Suppressor macrophage treated with lipopolysaccharide for 4 hours (primary cell): Measurements from ENCODE around the gene FAS.

Experiments used
- DNase-seq: peaks from one replicate; pipeline ENCODE4 v3.0.0-alpha.2; 2020

FAS gene

GRCh38 chr10:88990384-88991160 lies at the start of gene FAS:
Gene FAS (plus strand): TSS chr10:88990798. CDS start chr10:88990877, 79 bp downstream.
- peak; percentile 68 for DNase-seq

DNA sequence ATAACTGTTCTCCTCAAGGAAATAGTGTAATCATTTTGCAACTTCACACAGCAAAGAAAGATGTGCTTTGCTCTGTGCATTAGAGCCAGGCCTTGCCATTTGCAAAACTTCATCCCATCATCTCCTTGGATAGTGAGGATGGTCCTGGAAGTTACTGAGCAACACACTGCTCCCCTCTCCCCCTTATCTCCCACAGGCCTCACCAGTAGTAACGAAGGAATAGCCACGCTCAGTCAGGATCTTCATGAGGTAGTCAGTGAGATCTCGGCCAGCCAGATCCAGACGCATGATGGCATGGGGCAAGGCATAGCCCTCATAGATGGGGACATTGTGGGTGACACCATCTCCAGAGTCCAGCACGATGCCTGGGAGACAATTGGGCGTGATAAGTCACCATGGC lies 49.6 kb upstream of the FAS start:
- DNase-seq = no peak

GRCh38 chr10:88943778-88944177 lies 46.8 kb upstream of the FAS start:
- no peak for DNase-seq

DNA sequence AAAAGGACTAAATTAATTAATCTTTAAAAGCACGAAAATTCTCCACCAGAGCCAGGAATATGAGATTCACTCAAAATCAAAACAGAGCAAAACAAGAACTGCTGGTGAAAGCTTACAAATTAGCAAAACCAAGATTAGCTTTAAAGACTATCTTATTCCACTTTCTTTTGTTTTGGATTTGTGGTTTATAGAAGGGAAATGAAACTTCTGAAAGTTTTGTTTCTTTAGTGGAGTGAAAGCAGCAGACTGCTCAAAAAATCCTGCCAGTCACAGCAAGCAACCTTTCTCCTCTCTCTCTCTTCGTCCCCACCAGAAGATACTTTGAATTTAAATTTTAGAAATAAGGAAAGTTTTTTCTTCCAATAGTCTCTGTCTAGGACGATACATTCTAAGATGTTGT lies 45.8 kb upstream of the FAS start:
- peak; percentile 56 for DNase-seq

DNA sequence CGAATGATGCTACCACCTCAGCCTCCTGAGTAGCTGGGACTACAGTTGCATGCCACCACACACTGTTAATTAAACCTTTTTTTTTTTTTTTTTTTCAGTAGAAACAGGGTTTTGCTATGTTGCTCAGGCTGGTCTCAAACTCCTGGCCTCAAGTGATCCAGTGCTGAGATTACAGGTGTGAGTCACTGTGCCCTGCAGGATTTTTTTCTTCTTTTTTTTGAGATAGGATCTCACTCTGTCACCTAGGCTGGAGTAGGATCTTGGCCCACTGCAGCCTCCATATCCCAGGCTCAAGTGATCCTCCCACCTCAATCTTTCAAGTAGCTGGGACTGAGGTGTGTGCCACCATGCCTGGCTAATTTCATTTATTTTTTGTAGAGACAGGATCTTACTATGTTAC lies 44.4 kb upstream of the FAS start:
- no peak for DNase-seq

GRCh38 chr10:88946965-88947590 lies 43.5 kb upstream of the FAS start:
- no peak for DNase-seq

DNA sequence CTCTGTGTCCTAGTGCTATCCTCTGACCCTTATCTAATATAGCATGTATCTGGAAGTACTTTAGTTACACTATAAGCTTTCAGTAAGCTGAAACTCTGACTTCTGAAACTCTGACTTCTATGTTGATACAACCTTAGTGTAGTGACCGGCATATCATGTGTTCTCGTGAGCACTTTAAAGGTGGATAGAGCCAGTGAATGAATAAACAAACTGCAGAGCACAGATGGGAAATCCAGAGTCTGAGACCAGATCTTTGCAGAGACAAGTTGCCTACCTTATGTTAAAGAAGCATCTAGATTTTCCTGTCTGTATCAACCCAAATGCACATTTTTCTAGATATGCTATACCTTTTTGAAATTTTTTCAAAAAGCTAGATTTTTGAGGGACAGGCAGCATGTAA lies 41.5 kb upstream of the FAS start:
- DNase-seq = no peak

- DNase-seq = no peak
Observed at GRCh38 chr10:88949912-88950837, 40.4 kb upstream of the FAS start.

DNA sequence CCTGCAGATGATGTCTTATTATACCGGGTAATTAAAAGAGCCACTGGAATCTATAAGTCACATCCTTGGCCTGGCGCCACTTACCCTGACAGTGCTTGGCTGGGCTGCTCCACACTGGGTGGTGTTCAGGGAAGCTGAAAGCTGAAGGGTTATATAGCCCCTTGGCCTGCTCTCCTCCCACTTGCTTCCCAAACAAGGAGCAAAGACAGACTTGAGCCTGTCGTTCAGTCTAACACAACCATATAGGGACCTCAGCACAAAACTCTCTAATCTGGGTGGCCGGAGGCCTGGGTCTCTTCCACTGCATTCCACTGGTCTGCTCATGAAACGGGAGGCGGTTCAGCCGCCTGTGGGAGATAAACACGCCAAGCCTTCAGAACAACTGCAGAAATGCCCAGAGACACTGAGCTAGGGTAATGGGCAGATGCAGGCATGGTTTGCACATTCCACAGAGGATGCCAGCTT lies 37.9 kb upstream of the FAS start, which contains the start of gene ACTA2:
Gene ACTA2, minus strand, starts transcription at position 127 of the 465 bp plus-strand sequence. CDS start 3,843 bp downstream, outside the sequence.
- no peak for DNase-seq

DNA sequence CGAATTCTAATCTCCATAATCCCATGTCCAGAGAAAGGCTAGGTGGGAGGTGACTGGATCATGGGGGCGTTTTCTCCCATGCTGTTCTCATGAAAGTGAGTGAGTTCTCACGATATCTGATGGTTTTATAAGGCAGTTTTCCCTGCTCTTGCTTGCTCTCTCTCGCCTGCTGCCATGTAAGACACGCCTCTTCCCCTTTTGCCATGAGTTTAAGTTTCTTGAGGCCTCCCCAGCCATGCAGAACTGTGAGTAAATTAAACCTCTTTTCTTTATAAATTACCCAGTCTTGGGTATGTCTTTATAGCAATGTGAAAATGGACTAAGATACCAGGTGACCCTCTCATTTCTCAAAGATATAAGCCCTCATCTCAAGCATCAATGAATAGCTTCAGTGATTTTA lies 36.9 kb upstream of the FAS start:
- no peak for DNase-seq

- no peak for DNase-seq
Observed at GRCh38 chr10:88954458-88955083, 36.0 kb upstream of the FAS start.

GRCh38 chr10:88957381-88957780 lies 33.2 kb upstream of the FAS start:
- no peak for DNase-seq

DNA sequence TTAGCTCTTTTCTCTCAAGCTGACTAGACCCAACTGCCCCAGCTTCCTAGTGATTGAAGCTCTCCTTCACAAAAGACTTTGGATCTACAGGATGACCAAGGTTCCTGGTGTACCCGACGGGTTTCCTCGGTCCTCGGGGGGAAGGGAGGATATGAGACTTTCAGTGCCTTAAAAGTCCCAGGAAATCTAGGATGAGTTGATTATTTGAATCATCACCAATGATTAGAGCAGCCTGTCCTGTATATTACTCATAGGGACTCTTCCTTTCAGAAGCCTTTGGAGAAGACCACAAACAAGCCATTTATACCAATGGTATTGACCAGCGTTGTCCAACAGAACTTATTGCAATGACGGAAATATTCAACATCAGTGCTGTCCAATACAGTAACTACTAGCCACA lies 31.9 kb upstream of the FAS start:
- DNase-seq = no peak

DNA sequence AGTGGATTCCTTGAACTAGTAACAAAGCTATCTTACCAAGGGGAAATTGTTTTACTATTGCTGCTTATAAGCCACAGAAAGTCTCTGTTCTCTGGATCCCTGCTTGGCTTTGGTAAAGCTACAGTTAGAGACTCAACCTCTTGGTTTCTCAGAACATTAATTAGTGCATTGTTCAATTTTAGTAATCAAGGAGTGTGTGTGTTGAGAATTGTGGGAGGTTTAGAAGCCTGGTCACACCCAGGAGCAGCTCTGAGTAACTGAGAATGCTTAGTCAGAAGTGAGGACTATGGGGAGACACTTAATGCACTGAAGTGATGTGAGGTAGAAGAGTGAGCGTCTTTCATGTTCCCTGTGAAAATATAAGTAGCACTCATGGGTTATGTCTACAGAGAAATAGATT lies 29.8 kb upstream of the FAS start:
- DNase-seq = no peak

GRCh38 chr10:88961266-88961665 lies 29.3 kb upstream of the FAS start:
- no peak for DNase-seq

- no peak for DNase-seq
Observed at GRCh38 chr10:88962336-88962735, 28.3 kb upstream of the FAS start.

DNA sequence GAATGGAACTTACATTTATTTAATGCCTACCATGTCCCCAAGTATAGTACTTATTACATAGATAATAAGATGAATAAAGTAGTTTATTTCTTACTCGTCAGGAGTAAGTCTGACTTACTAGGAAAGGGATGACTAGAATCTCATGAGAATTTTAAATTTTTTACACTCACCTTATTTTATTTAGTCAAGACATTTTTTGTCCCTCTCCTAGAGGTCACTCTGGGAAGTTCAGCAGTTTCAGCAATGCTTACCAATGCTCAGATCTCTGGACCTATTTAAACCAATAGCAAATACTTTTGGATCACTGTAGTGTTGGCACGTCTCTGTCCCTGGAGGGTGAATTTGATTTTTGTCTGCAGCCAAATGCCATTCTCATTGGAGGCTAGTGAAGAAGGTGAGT lies 27.3 kb upstream of the FAS start:
- no peak for DNase-seq

DNA sequence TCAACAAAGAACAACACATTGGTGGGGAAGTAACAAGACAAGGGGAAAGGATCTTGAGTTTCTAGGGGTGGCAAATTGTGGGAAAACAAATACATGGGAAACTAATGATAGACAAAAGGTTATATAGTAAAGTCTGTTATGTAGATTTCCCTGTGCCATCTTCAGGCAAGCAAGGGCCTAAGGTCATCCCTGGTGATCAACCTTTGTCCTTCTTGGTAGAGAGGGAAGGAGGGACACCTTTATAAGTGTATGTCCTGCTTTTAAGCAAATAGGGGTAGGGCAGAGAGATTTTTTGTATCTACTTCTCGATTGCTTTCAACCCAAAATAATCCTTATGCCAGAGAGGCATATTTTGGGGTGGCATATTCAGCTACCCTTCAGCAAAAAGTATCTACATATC lies 26.2 kb upstream of the FAS start:
- DNase-seq = no peak

DNA sequence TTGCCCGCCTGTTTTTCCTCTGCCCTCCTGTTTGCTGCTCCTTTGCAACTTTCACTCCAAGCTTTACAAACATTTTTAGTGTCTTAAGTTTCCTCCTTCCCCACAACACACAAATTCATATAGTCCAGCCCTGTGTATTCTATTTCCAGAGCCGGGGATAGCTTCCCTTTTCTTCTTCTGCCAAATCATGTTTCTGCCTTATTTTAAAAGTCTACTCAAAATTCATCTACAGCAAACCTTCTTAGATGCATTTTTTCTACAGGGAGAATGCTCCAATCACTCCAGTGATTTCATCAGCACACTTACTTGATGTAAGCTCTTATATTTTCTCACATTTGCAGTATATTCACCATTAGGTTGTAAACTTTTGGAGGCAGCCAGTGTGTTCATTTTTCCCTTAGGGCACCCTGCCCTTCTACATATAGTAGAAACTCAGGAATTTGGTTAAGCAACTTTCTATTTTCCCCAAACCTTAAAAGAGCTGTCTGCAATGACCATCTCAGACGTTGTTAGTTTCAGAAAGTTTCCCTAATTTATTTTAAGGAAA lies 25.7 kb upstream of the FAS start:
- no peak for DNase-seq

- DNase-seq = no peak
Observed at GRCh38 chr10:88966797-88967196, 23.8 kb upstream of the FAS start.

GRCh38 chr10:88968391-88968790 lies 22.2 kb upstream of the FAS start:
- DNase-seq = no peak

DNA sequence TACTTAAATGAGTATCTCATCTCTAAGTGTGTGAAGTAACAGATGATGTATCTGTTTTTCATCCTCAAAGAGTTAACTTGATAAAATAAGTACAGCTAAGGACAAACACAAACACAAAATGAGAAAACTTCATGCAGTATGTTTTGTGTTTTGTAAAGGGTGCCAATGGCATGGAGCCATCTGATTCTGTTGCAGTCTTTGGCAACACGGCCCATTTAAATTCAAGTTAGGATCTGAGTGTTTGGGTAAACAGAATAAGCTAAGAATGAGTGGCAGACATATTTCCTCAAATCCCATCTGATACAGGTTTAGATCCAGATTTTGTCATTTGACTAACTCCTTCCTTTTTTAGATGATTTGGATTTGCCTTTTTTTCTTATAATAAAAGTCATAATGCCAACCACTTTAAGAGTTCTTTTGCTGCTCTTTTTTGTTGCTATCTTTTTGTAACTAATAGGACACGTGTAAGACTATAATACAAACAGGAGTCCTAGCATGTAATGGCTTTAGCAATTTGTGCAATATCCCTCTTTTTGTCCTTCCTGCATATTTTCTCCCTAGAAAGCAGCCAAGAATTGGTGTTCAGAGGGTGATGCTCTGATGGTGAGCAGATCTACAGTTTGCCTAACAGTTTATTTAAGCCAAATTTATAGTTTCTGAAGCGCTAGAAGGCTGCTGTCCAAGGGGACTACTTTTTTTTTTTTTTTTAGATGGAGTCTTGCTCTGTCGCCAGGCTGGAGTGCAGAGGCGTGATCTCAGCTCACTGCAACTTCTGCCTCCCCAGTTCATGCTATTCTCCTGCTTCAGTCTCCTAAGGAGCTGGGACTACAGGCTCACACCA lies 19.2 kb upstream of the FAS start:
- DNase-seq = no peak
